Tongue (tissue), 2 donors: Measurements from ENCODE around the gene ENPP3. TPM values are rescaled to one million over a fixed set of nuclear protein-coding genes. Genes with fewer than 3 reads are reported as not detected.

Experiments used
- DNase-seq: peaks from one replicate; pipeline ENCODE4 v3.0.0-alpha.2; 2015
- total RNA-seq: library from RNA; depleted of rRNA; stranded (reverse); fragments of >200 nt; gene quantifications from one replicate; pipeline ENCODE4 v1.2.3, GENCODE V29; 2014

ENPP3 gene
- total RNA-seq, 1 donor from 2014 or later, result 2.3 TPM

GRCh38 chr6:131642987-131643611, 6.0 kb downstream of the ENPP3 start:
- peak; percentile 32 for DNase-seq

- DNase-seq, result no peak
Measured at GRCh38 chr6:131643855-131644460, 6.9 kb downstream of the ENPP3 start.

- DNase-seq, result no peak
Measured at GRCh38 chr6:131644921-131645320, 7.8 kb downstream of the ENPP3 start.

GRCh38 chr6:131645846-131646245, 8.7 kb downstream of the ENPP3 start:
- DNase-seq, result no peak

GRCh38 chr6:131646249-131646670, 9.2 kb downstream of the ENPP3 start:
- no peak for DNase-seq

GRCh38 chr6:131651782-131652181, 14.7 kb downstream of the ENPP3 start:
- DNase-seq, result no peak

GRCh38 chr6:131652472-131652871, 15.4 kb downstream of the ENPP3 start:
- no peak for DNase-seq

- no peak for DNase-seq
Measured at GRCh38 chr6:131654326-131654725, 17.2 kb downstream of the ENPP3 start.

- DNase-seq, result no peak
Measured at GRCh38 chr6:131655387-131655786, 18.3 kb downstream of the ENPP3 start.

GRCh38 chr6:131655951-131656350, 18.8 kb downstream of the ENPP3 start:
- no peak for DNase-seq

- DNase-seq, result no peak
Measured at GRCh38 chr6:131656667-131657066, 19.6 kb downstream of the ENPP3 start.

- DNase-seq, result no peak
Measured at GRCh38 chr6:131657222-131657621, 20.1 kb downstream of the ENPP3 start.

GRCh38 chr6:131657630-131658111, 20.6 kb downstream of the ENPP3 start:
- DNase-seq, result no peak

GRCh38 chr6:131658287-131658686, 21.2 kb downstream of the ENPP3 start:
- no peak for DNase-seq

- no peak for DNase-seq
Measured at GRCh38 chr6:131660195-131660594, 23.1 kb downstream of the ENPP3 start.

- DNase-seq, result no peak
Measured at GRCh38 chr6:131663578-131664165, 26.6 kb downstream of the ENPP3 start.

- no peak for DNase-seq
Measured at GRCh38 chr6:131669891-131670290, 32.8 kb downstream of the ENPP3 start.

GRCh38 chr6:131673184-131673583, 36.1 kb downstream of the ENPP3 start:
- DNase-seq, result no peak

GRCh38 chr6:131678442-131678841, 41.3 kb downstream of the ENPP3 start:
- no peak for DNase-seq

GRCh38 chr6:131680868-131681267, 43.8 kb downstream of the ENPP3 start:
- DNase-seq, result no peak

GRCh38 chr6:131681585-131681984, 44.5 kb downstream of the ENPP3 start:
- no peak for DNase-seq

GRCh38 chr6:131682442-131682841, 45.3 kb downstream of the ENPP3 start:
- DNase-seq, result no peak

- no peak for DNase-seq
Measured at GRCh38 chr6:131683479-131683878, 46.4 kb downstream of the ENPP3 start.

- DNase-seq, result no peak
Measured at GRCh38 chr6:131685266-131685780, 48.2 kb downstream of the ENPP3 start.
